ENCODE data around the gene RFPL3. TPM values are rescaled to one million over a fixed set of nuclear protein-coding genes. Genes with fewer than 3 reads are reported as not detected.
A peak's percentile ranks its signal among the peaks of the same experiment; 100 is the strongest.

RFPL3 gene
- total and polyA plus RNA-seq, 2 of the 13 experiments (the other 11 are each of a cell fraction or from before 2014, with no cell fraction given) = not detected

- POLR2A ChIA-PET = no interaction called here
- TF ChIP-seq ZNF737 (CRISPR knock-in tag; IDR thresholded peaks at IDR 0.05; ENCODE audit: borderline replicate concordance) (no peak), RFX1 (IDR thresholded peaks at IDR 0.05) (no peak), ZBTB7B (CRISPR knock-in tag; IDR thresholded peaks at IDR 0.05) (no peak), ZNF678 (CRISPR knock-in tag; IDR thresholded peaks at IDR 0.05) (no peak), BCL6 (CRISPR knock-in tag; IDR thresholded peaks at IDR 0.05) (peak; percentile 81), ZFY (CRISPR knock-in tag; IDR thresholded peaks at IDR 0.05) (no peak), GZF1 (CRISPR knock-in tag; IDR thresholded peaks at IDR 0.05) (no peak), CERS6 (CRISPR knock-in tag; IDR thresholded peaks at IDR 0.05) (no peak)
- ATAC-seq = no peak
Observed at GRCh38 chr22:32396255-32396654, 38.6 kb downstream of the RFPL3 start.

GRCh38 chr22:32396746-32397145 lies 39.1 kb downstream of the RFPL3 start:
- Histone ChIP-seq H3K36me3 (replicated peaks in 1 of 2; ENCODE audit: control insufficient read depth in 1 of 2, insufficient read depth in 2 of 2, low read length in 2 of 2) (peaks cover 25 to 93% of the 10 kb centered on the region in 2 experiments), H3K27ac (ENCODE audit: extremely low read length, insufficient read depth, low read length) (no peak overlapping the region), H3K79me2 (ENCODE audit: insufficient read depth, low read length) (no peaks in the 10 kb centered on the region), H3K4me3 (replicated peaks in 1 of 3; ENCODE audit: insufficient read depth in 1 of 3, low read depth in 2 of 3, low read length in 3 of 3) (no peak overlapping the region), H4K20me1 (ENCODE audit: insufficient read depth, low read length) (no peaks in the 10 kb centered on the region), H3K4me1 (ENCODE audit: insufficient read depth, low read length) (peaks cover 12% of the 10 kb centered on the region), H3K4me2 (ENCODE audit: low read depth, low read length) (no peak overlapping the region), H3K9me3 (ENCODE audit: low read length) (no peaks in the 10 kb centered on the region), H2AFZ (ENCODE audit: low read length) (no peak overlapping the region), H3K27me3 (ENCODE audit: control insufficient read depth in 1 of 2, insufficient read depth in 2 of 2, low read length in 2 of 2) (no peaks in the 10 kb centered on the region), H3K9ac (ENCODE audit: insufficient read depth, low read depth, low read length) (no peak overlapping the region)
- DNase-seq (ENCODE audit: low spot score) (no peak), FAIRE-seq (no peak), ATAC-seq (no peak)
- in situ Hi-C loops (cut with HindIII; ENCODE audit: extremely low pct_ligation_motif_present, low pct_unique_long_range_greater_than_20kb) = no loop called here
- intact Hi-C loops (cut with micrococcal nuclease; ENCODE audit: unreplicated experiment) = no loop called here
- ChIA-PET POLR2A (no interaction called here), CTCF (ENCODE audit: low intra/inter-chr PET ratio, low total read pairs) (no interaction called here)
- no TSS peak for BruUV-seq (replicated peaks)
- WGBS (ENCODE audit: low lambda C conversion rate) = 97% methylated on average over 5 of the region's 5 CpGs
- no peak for TF ChIP-seq CENPX (CRISPR knock-in tag; IDR thresholded peaks at IDR 0.05)
- TF ChIP-seq ZHX2 (IDR thresholded peaks at IDR 0.05; ENCODE audit: low read depth) = no peak
- TF ChIP-seq ZHX2 (CRISPR knock-in tag; IDR thresholded peaks at IDR 0.05; ENCODE audit: borderline replicate concordance) = no peak
- no peak for TF ChIP-seq ZNF773 (CRISPR knock-in tag; IDR thresholded peaks at IDR 0.05; ENCODE audit: borderline replicate concordance)
- no peak for TF ChIP-seq ZNF274 (CRISPR knock-in tag; IDR thresholded peaks at IDR 0.05)

More at GRCh38 chr22:32396255-32396654, 38.6 kb downstream of the RFPL3 start:
- Histone ChIP-seq H4K20me1 (ENCODE audit: insufficient read depth, low read length) (no peaks in the 10 kb centered on the region), H3K4me2 (ENCODE audit: low read depth, low read length) (no peak overlapping the region), H3K27ac (ENCODE audit: extremely low read length, insufficient read depth, low read length) (no peak overlapping the region), H3K9ac (ENCODE audit: insufficient read depth, low read depth, low read length) (no peak overlapping the region), H3K79me2 (ENCODE audit: insufficient read depth, low read length) (no peaks in the 10 kb centered on the region), H3K36me3 (replicated peaks in 1 of 2; ENCODE audit: control insufficient read depth in 1 of 2, insufficient read depth in 2 of 2, low read length in 2 of 2) (peaks cover 24 to 89% of the 10 kb centered on the region in 2 experiments), H3K4me3 (replicated peaks in 1 of 3; ENCODE audit: insufficient read depth in 1 of 3, low read depth in 2 of 3, low read length in 3 of 3) (no peak overlapping the region), H3K27me3 (ENCODE audit: control insufficient read depth in 1 of 2, insufficient read depth in 2 of 2, low read length in 2 of 2) (no peaks in the 10 kb centered on the region), H3K9me3 (ENCODE audit: low read length) (no peaks in the 10 kb centered on the region), H3K4me1 (ENCODE audit: insufficient read depth, low read length) (peaks cover 12% of the 10 kb centered on the region), H2AFZ (ENCODE audit: low read length) (no peak overlapping the region)
- 0% methylated on average over 1 of the region's 1 CpG for WGBS (ENCODE audit: low lambda C conversion rate)
- CTCF ChIA-PET (ENCODE audit: low intra/inter-chr PET ratio, low total read pairs) = no interaction called here
- DNase-seq (ENCODE audit: low spot score) = no peak
- no peak for FAIRE-seq
- BruUV-seq (replicated peaks) = no TSS peak
- in situ Hi-C loops (cut with HindIII; ENCODE audit: extremely low pct_ligation_motif_present, low pct_unique_long_range_greater_than_20kb) = no loop called here
- intact Hi-C loops (cut with micrococcal nuclease; ENCODE audit: unreplicated experiment) = no loop called here

All from HepG2 (cell line).